ENCODE results near the gene PRCC. TPM values are rescaled to one million over a fixed set of nuclear protein-coding genes. Genes with fewer than 3 reads are reported as not detected.

The PRCC gene
- total and polyA plus RNA-seq, 2 of the 13 experiments (the other 11 are each of a cell fraction or from before 2014, with no cell fraction given): 24.2 to 40.5 TPM

DNA sequence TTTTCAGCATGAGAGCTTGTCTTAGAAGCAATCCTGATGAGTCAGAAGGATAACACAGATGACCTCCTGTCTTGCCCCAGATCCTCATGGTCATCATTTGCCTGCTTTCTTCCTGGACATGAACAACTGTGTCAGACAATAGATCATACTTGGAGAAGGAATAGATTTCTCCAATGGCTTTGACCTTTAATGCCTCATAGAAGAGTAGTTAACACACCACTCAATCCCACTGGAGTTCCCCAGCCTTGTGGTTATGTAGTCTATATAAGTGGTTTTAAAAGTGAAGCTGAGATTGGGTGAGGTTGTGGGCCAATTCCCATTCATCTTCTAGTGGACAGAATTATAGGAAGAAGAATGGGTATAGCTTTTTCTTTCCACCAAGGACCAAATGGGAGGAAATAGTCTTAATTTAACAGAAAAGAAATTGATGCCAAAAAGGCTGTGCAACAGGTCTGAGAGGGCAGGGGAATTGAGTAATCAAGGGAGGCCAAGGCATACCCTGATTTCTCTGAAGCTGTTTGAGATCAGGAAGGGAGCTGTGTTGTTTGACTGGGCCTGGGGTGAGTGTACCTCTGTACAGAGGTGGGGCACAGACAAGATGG, 14.4 kb downstream of the PRCC start:
- 0 out of 2 replicates have a peak, but pooled peaks cover 2% of the 10 kb centered on the region for H4K20me1 ChIP-seq (ENCODE audit: insufficient read depth, low read length)
- TSS peak; percentile 25 for BruUV-seq (replicated peaks)
- intact Hi-C loops (cut with micrococcal nuclease; ENCODE audit: unreplicated experiment) (no loop called here), in situ Hi-C loops (cut with HindIII; ENCODE audit: extremely low pct_ligation_motif_present, low pct_unique_long_range_greater_than_20kb) (no loop called here)
- peaks cover 37% of the 10 kb centered on the region for H3K79me2 ChIP-seq (ENCODE audit: insufficient read depth, low read length)
- H2AFZ ChIP-seq (ENCODE audit: low read length): no peak overlapping the region
- FAIRE-seq (no peak), DNase-seq (ENCODE audit: low spot score) (no peak), ATAC-seq (no peak)
- CTCF ChIA-PET (ENCODE audit: low intra/inter-chr PET ratio, low total read pairs): no interaction called here
- H3K9me3 ChIP-seq (ENCODE audit: low read length): no peaks in the 10 kb centered on the region
- no peak overlapping the region for H3K4me2 ChIP-seq (ENCODE audit: low read depth, low read length)
- H3K27me3 ChIP-seq (ENCODE audit: control insufficient read depth in 1 of 2, insufficient read depth in 2 of 2, low read length in 2 of 2): no peaks in the 10 kb centered on the region
- no peak overlapping the region for H3K27ac ChIP-seq (ENCODE audit: extremely low read length, insufficient read depth, low read length)
- H3K9ac ChIP-seq (ENCODE audit: insufficient read depth, low read depth, low read length): no peak overlapping the region
- H3K4me1 ChIP-seq (ENCODE audit: insufficient read depth, low read length): no peaks in the 10 kb centered on the region
- TF ChIP-seq ZNF441 (CRISPR knock-in tag; IDR thresholded peaks at IDR 0.05; ENCODE audit: borderline replicate concordance) (no peak), ZNF136 (CRISPR knock-in tag; IDR thresholded peaks at IDR 0.05; ENCODE audit: low read depth) (no peak), MIXL1 (CRISPR knock-in tag; IDR thresholded peaks at IDR 0.05) (no peak), TEAD2 (CRISPR knock-in tag; IDR thresholded peaks at IDR 0.05) (no peak), SAP130 (CRISPR knock-in tag; IDR thresholded peaks at IDR 0.05; ENCODE audit: low read depth) (no peak), SP5 (CRISPR knock-in tag; IDR thresholded peaks at IDR 0.05; ENCODE audit: borderline replicate concordance, low read depth) (no peak), FLYWCH1 (CRISPR knock-in tag; IDR thresholded peaks at IDR 0.05) (no peak), ZNF564 (CRISPR knock-in tag; IDR thresholded peaks at IDR 0.05) (no peak), CCAR2 (optimal IDR thresholded peaks at IDR 0.05; ENCODE audit: low read depth, low read length) (no peak)
- TF ChIP-seq, protein P1, sequence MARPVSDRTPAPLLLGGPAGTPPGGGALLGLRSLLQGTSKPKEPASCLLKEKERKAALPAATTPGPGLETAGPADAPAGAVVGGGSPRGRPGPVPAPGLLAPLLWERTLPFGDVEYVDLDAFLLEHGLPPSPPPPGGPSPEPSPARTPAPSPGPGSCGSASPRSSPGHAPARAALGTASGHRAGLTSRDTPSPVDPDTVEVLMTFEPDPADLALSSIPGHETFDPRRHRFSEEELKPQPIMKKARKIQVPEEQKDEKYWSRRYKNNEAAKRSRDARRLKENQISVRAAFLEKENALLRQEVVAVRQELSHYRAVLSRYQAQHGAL (CRISPR knock-in tag; IDR thresholded peaks at IDR 0.05; ENCODE audit: not compliant biosample characterization): no peak
- peaks cover 21 to 64% of the 10 kb centered on the region in 2 experiments; a peak in 4 of 5 replicates for H3K36me3 ChIP-seq (replicated peaks in 1 of 2; ENCODE audit: control insufficient read depth in 1 of 2, insufficient read depth in 2 of 2, low read length in 2 of 2)
- no peak overlapping the region for H3K4me3 ChIP-seq (replicated peaks in 1 of 3; ENCODE audit: insufficient read depth in 1 of 3, low read depth in 2 of 3, low read length in 3 of 3)
- POLR2A ChIA-PET: interaction anchor here (1.4 kb wide), 1 partner anchor 15 kb away, joined by 4 read pairs; the partner anchor contains the start of gene PRCC
